ENCODE results near the gene MROH9. TPM values are rescaled to one million over a fixed set of nuclear protein-coding genes. Genes with fewer than 3 reads are reported as not detected.

MROH9 gene
- total RNA-seq, 1 donor from 2014 or later, result not detected

- H3K9me3 Mint-ChIP-seq (ENCODE audit: unreplicated experiment), result peaks cover 3% of the 10 kb centered on the region
- H3K27ac Mint-ChIP-seq (ENCODE audit: unreplicated experiment), result no peak overlapping the region
- no peak for TF ChIP-seq CTCF (IDR thresholded peaks at IDR 0.05; ENCODE audit: partially characterized antibody, unreplicated experiment)
- DNase-seq, result no peak
- H3K4me3 Mint-ChIP-seq (ENCODE audit: unreplicated experiment), result no peak overlapping the region
- peaks cover 15% of the 10 kb centered on the region for H3K4me1 Mint-ChIP-seq (ENCODE audit: low read depth, unreplicated experiment)
- H3K36me3 Mint-ChIP-seq (ENCODE audit: unreplicated experiment), result no peaks in the 10 kb centered on the region
- peaks cover 5% of the 10 kb centered on the region for H3K27me3 Mint-ChIP-seq (ENCODE audit: unreplicated experiment)
Observed at GRCh38 chr1:171019971-171020370, 84.6 kb downstream of the MROH9 start.

GRCh38 chr1:171032822-171033702 is 97.7 kb downstream of the MROH9 start:
- TF ChIP-seq CTCF (IDR thresholded peaks at IDR 0.05; ENCODE audit: partially characterized antibody, unreplicated experiment), result no peak
- no peaks in the 10 kb centered on the region for H3K36me3 Mint-ChIP-seq (ENCODE audit: unreplicated experiment)
- H3K27ac Mint-ChIP-seq (ENCODE audit: unreplicated experiment), result no peak overlapping the region
- no peaks in the 10 kb centered on the region for H3K9me3 Mint-ChIP-seq (ENCODE audit: unreplicated experiment)
- no peak overlapping the region for H3K4me3 Mint-ChIP-seq (ENCODE audit: unreplicated experiment)
- DNase-seq, result no peak
- peaks cover 3% of the 10 kb centered on the region for H3K4me1 Mint-ChIP-seq (ENCODE audit: low read depth, unreplicated experiment)
- no peaks in the 10 kb centered on the region for H3K27me3 Mint-ChIP-seq (ENCODE audit: unreplicated experiment)

- H3K4me1 Mint-ChIP-seq (ENCODE audit: low read depth, unreplicated experiment), result peaks cover 3% of the 10 kb centered on the region
- no peak overlapping the region for H3K27ac Mint-ChIP-seq (ENCODE audit: unreplicated experiment)
Observed at GRCh38 chr1:171037626-171038025, 102.3 kb downstream of the MROH9 start.

GRCh38 chr1:171038284-171038683 is 103.0 kb downstream of the MROH9 start:
- H3K36me3 Mint-ChIP-seq (ENCODE audit: unreplicated experiment), result no peaks in the 10 kb centered on the region
- H3K27ac Mint-ChIP-seq (ENCODE audit: unreplicated experiment), result no peak overlapping the region
- no peak for TF ChIP-seq CTCF (IDR thresholded peaks at IDR 0.05; ENCODE audit: partially characterized antibody, unreplicated experiment)
- no peaks in the 10 kb centered on the region for H3K27me3 Mint-ChIP-seq (ENCODE audit: unreplicated experiment)
- DNase-seq, result no peak
- no peak overlapping the region for H3K4me3 Mint-ChIP-seq (ENCODE audit: unreplicated experiment)
- peaks cover 3% of the 10 kb centered on the region for H3K4me1 Mint-ChIP-seq (ENCODE audit: low read depth, unreplicated experiment)
- no peaks in the 10 kb centered on the region for H3K9me3 Mint-ChIP-seq (ENCODE audit: unreplicated experiment)

More at GRCh38 chr1:171037626-171038025, 102.3 kb downstream of the MROH9 start:
- Mint-ChIP-seq H3K4me3 (ENCODE audit: unreplicated experiment) (no peak overlapping the region), H3K9me3 (ENCODE audit: unreplicated experiment) (no peaks in the 10 kb centered on the region), H3K27me3 (ENCODE audit: unreplicated experiment) (no peaks in the 10 kb centered on the region), H3K36me3 (ENCODE audit: unreplicated experiment) (no peaks in the 10 kb centered on the region)
- no peak for DNase-seq
- TF ChIP-seq CTCF (IDR thresholded peaks at IDR 0.05; ENCODE audit: partially characterized antibody, unreplicated experiment), result no peak

- no peak for DNase-seq
- TF ChIP-seq CTCF (IDR thresholded peaks at IDR 0.05; ENCODE audit: partially characterized antibody, unreplicated experiment), result no peak
- no peaks in the 10 kb centered on the region for H3K4me1 Mint-ChIP-seq (ENCODE audit: low read depth, unreplicated experiment)
- peaks cover 18% of the 10 kb centered on the region for H3K36me3 Mint-ChIP-seq (ENCODE audit: unreplicated experiment)
- no peak overlapping the region for H3K27ac Mint-ChIP-seq (ENCODE audit: unreplicated experiment)
- H3K4me3 Mint-ChIP-seq (ENCODE audit: unreplicated experiment), result no peak overlapping the region
- H3K9me3 Mint-ChIP-seq (ENCODE audit: unreplicated experiment), result peaks cover 2% of the 10 kb centered on the region
- H3K27me3 Mint-ChIP-seq (ENCODE audit: unreplicated experiment), result peaks cover 2% of the 10 kb centered on the region
Observed at GRCh38 chr1:171048014-171048413, 112.7 kb downstream of the MROH9 start.
